GM23338 (cell line): ENCODE results near the gene PATE3.

Source experiments
- CTCF ChIP-seq, 2 experiments: fragments of 200-600 bp in 1 of 2; sonication (generic) in 1 of 2; conservative IDR thresholded peaks; 2 replicates each; pipeline versions ENCODE4 v1.5.1 to v1.6.1; 2016 to 2017; ENCODE audit warnings: antibody characterized with exemption in 2 of 2, low read depth in 2 of 2, mild to moderate bottlenecking in 2 of 2, moderate library complexity in 1 of 2
- EZH2 ChIP-seq: fragments of 200-600 bp; sonication (generic); IDR thresholded peaks from one replicate; pipeline ENCODE4 v1.8.0; 2017; ENCODE audit warnings: antibody characterized with exemption, mild to moderate bottlenecking, low read depth; ENCODE audit not compliant: unreplicated experiment
- JUNB ChIP-seq: IDR thresholded peaks from one replicate; pipeline ENCODE4 v1.6.1; 2016; ENCODE audit warnings: antibody characterized with exemption; ENCODE audit not compliant: unreplicated experiment
- POLR2AphosphoS5 ChIP-seq: IDR thresholded peaks from 2 replicates; pipeline ENCODE4 v1.6.1; 2016; ENCODE audit warnings: antibody characterized with exemption, low read depth
- TF ChIP-seq, protein P1 (sequence below): IDR thresholded peaks from one replicate; pipeline ENCODE4 v1.6.1; 2018; ENCODE audit warnings: antibody characterized with exemption; ENCODE audit not compliant: unreplicated experiment

GRCh38 chr11:125770583-125770982 lies 17.3 kb upstream of the PATE3 start:
- TF ChIP-seq, protein P1, sequence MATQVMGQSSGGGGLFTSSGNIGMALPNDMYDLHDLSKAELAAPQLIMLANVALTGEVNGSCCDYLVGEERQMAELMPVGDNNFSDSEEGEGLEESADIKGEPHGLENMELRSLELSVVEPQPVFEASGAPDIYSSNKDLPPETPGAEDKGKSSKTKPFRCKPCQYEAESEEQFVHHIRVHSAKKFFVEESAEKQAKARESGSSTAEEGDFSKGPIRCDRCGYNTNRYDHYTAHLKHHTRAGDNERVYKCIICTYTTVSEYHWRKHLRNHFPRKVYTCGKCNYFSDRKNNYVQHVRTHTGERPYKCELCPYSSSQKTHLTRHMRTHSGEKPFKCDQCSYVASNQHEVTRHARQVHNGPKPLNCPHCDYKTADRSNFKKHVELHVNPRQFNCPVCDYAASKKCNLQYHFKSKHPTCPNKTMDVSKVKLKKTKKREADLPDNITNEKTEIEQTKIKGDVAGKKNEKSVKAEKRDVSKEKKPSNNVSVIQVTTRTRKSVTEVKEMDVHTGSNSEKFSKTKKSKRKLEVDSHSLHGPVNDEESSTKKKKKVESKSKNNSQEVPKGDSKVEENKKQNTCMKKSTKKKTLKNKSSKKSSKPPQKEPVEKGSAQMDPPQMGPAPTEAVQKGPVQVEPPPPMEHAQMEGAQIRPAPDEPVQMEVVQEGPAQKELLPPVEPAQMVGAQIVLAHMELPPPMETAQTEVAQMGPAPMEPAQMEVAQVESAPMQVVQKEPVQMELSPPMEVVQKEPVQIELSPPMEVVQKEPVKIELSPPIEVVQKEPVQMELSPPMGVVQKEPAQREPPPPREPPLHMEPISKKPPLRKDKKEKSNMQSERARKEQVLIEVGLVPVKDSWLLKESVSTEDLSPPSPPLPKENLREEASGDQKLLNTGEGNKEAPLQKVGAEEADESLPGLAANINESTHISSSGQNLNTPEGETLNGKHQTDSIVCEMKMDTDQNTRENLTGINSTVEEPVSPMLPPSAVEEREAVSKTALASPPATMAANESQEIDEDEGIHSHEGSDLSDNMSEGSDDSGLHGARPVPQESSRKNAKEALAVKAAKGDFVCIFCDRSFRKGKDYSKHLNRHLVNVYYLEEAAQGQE, result no peak
- TF ChIP-seq CTCF (conservative IDR thresholded peaks at IDR 0.05; ENCODE audit: low read depth in 2 of 2), result no peak
- TF ChIP-seq POLR2AphosphoS5, result no peak
- TF ChIP-seq EZH2, result no peak
- TF ChIP-seq JUNB, result no peak
